H1 (cell line): ENCODE results near the gene KRT1. TPM values are rescaled to one million over a fixed set of nuclear protein-coding genes. Genes with fewer than 3 reads are reported as not detected.

Source experiments
- CTCF ChIA-PET: fragments of 300-600 bp; sonication (Branson Sonifier 250); formaldehyde crosslinking; loops from one replicate; lab custom pipeline; 2021; ENCODE audit not compliant: partially characterized antibody; lab: Charles Lee
- POLR2A ChIA-PET: fragments of 300-600 bp; sonication (Branson Sonifier 250); formaldehyde crosslinking; loops from one replicate; lab custom pipeline; 2021; ENCODE audit warnings: inconsistent platforms; ENCODE audit not compliant: partially characterized antibody; lab: Charles Lee
- DNase-seq, 2 experiments: peaks; one replicate each; pipeline versions ENCODE4 v3.0.0 to v3.0.0-alpha.2; 2010 to 2022; ENCODE audit warnings: low spot score in 2 of 2, low read depth in 1 of 2, mixed read lengths in 1 of 2
- FAIRE-seq: peaks from 2 replicates; lab custom pipeline; 2011; peaks lifted over from hg19 to GRCh38; lab: Jason Lieb, UNC
- H2AFZ ChIP-seq: 2 replicates; pipeline ENCODE4 v1.8.1; 2012; ENCODE audit warnings: low read length, inconsistent platforms
- H2AK5ac ChIP-seq: 2 replicates; pipeline ENCODE4 v1.6.1; 2013; ENCODE audit warnings: low read depth, low read length
- H2BK120ac ChIP-seq: replicated peaks from 2 replicates; pipeline ENCODE3; 2013; ENCODE audit warnings: low read depth, low read length, inconsistent platforms
- H2BK12ac ChIP-seq: 2 replicates; pipeline ENCODE4 v1.6.1; 2013; ENCODE audit warnings: low read depth, low read length
- H2BK15ac ChIP-seq: 2 replicates; pipeline ENCODE4 v1.6.1; 2013; ENCODE audit warnings: low read length
- H2BK20ac ChIP-seq: 2 replicates; pipeline ENCODE4 v1.6.1; 2013; ENCODE audit warnings: low read length
- H2BK5ac ChIP-seq: 2 replicates; pipeline ENCODE4 v1.6.1; 2013; ENCODE audit warnings: low read depth, low read length
- H3K14ac ChIP-seq: 2 replicates; pipeline ENCODE4 v1.6.1; 2013; ENCODE audit warnings: inconsistent platforms; ENCODE audit not compliant: insufficient read length
- H3K18ac ChIP-seq: 2 replicates; pipeline ENCODE4 v1.6.1; 2013; ENCODE audit warnings: low read length; ENCODE audit errors: extremely low read depth
- H3K23ac ChIP-seq: 2 replicates; pipeline ENCODE4 v1.6.1; 2013; ENCODE audit warnings: inconsistent platforms; ENCODE audit not compliant: insufficient read length
- H3K23me2 ChIP-seq: 2 replicates; pipeline ENCODE4 v1.6.1; 2013; ENCODE audit warnings: low read depth, low read length
- H3K27ac ChIP-seq: 2 replicates; pipeline ENCODE4 v1.6.1; 2011; ENCODE audit warnings: low read depth, low read length, inconsistent platforms
- H3K27me3 ChIP-seq, 4 experiments: replicated peaks in 1 of 4; 1 replicate in 1 of 4; 2 replicates in 3 of 4; pipeline versions ENCODE4 v1.6.1 to v1.8.1; 2011 to 2013; ENCODE audit warnings: low read length in 3 of 4, mild to moderate bottlenecking in 3 of 4, inconsistent platforms in 2 of 4, mixed read lengths in 2 of 4, moderate library complexity in 1 of 4; ENCODE audit not compliant: control insufficient read depth in 3 of 4, insufficient read depth in 3 of 4; ENCODE audit errors: extremely low read depth in 1 of 4
- H3K36me3 ChIP-seq, 4 experiments: 2 replicates each; pipeline versions ENCODE4 v1.6.1 to v1.8.1; 2011 to 2013; ENCODE audit warnings: mild to moderate bottlenecking in 4 of 4, low read length in 3 of 4, moderate library complexity in 2 of 4, control low read depth in 1 of 4, inconsistent platforms in 1 of 4; ENCODE audit not compliant: insufficient read depth in 4 of 4, control insufficient read depth in 2 of 4
- H3K4ac ChIP-seq: replicated peaks from 2 replicates; pipeline ENCODE3; 2013; ENCODE audit warnings: low read length, low read depth, mixed read lengths, inconsistent platforms; ENCODE audit not compliant: insufficient read length
- H3K4me1 ChIP-seq, 4 experiments: replicated peaks in 1 of 4; 1 replicate in 1 of 4; 2 replicates in 3 of 4; pipeline versions ENCODE4 v1.6.1 to v1.8.1; 2011 to 2013; ENCODE audit warnings: low read length in 3 of 4, inconsistent platforms in 2 of 4, mixed read lengths in 1 of 4; ENCODE audit not compliant: insufficient read depth in 4 of 4, control insufficient read depth in 3 of 4
- H3K4me2 ChIP-seq, 2 experiments: 2 replicates each; pipeline versions ENCODE4 v1.6.1 to v1.8.1; 2011 to 2013; ENCODE audit warnings: low read depth in 2 of 2, low read length in 2 of 2, control low read depth in 1 of 2, inconsistent platforms in 1 of 2, mild to moderate bottlenecking in 1 of 2; ENCODE audit not compliant: insufficient read depth in 1 of 2
- H3K4me3 ChIP-seq, 4 experiments: fragments of 200-600, 300-600 bp in 1 of 4; sonication (generic), shearing (Covaris generic), sonication (Bioruptor Twin) in 1 of 4; 2 replicates each; pipeline versions ENCODE4 v1.5.1 to v1.8.1; 2011 to 2016; ENCODE audit warnings: low read length in 4 of 4, low read depth in 3 of 4, control low read depth in 2 of 4, inconsistent platforms in 2 of 4, mild to moderate bottlenecking in 2 of 4, mixed read lengths in 1 of 4, moderate library complexity in 1 of 4; ENCODE audit not compliant: insufficient read depth in 2 of 4; ENCODE audit errors: extremely low read depth in 1 of 4
- H3K56ac ChIP-seq: replicated peaks from 2 replicates; pipeline ENCODE3; 2013; ENCODE audit warnings: low read depth, mild to moderate bottlenecking, mixed read lengths, low read length, inconsistent platforms; ENCODE audit not compliant: insufficient read length
- H3K79me1 ChIP-seq: 2 replicates; pipeline ENCODE4 v1.6.1; 2013; ENCODE audit warnings: low read depth, low read length, control low read depth
- H3K79me2 ChIP-seq, 2 experiments: 2 replicates each; pipeline versions ENCODE4 v1.6.1 to v1.8.1; 2012 to 2013; ENCODE audit warnings: low read length in 2 of 2, mild to moderate bottlenecking in 2 of 2, inconsistent platforms in 1 of 2; ENCODE audit not compliant: insufficient read depth in 2 of 2, control insufficient read depth in 1 of 2
- H3K9ac ChIP-seq, 4 experiments: replicated peaks in 1 of 4; 1 replicate in 1 of 4; 2 replicates in 3 of 4; pipeline versions ENCODE4 v1.6.1 to v1.8.1; 2011 to 2013; ENCODE audit warnings: low read depth in 3 of 4, low read length in 3 of 4, control low read depth in 2 of 4, mild to moderate bottlenecking in 2 of 4, moderate library complexity in 2 of 4, inconsistent platforms in 1 of 4; ENCODE audit errors: extremely low read depth in 1 of 4
- H3K9me3 ChIP-seq, 2 experiments: 2 replicates each; pipeline versions ENCODE4 v1.6.1 to v1.8.1; 2012 to 2013; ENCODE audit warnings: mild to moderate bottlenecking in 2 of 2, moderate library complexity in 2 of 2, control low read depth in 1 of 2, inconsistent platforms in 1 of 2, low read depth in 1 of 2, low read length in 1 of 2, mixed read lengths in 1 of 2; ENCODE audit not compliant: insufficient read depth in 2 of 2
- H4K20me1 ChIP-seq, 2 experiments: replicated peaks in 1 of 2; 2 replicates each; pipeline versions ENCODE3 to v1.8.1; 2011 to 2013; ENCODE audit warnings: inconsistent platforms in 2 of 2, low read length in 2 of 2, mild to moderate bottlenecking in 1 of 2; ENCODE audit not compliant: insufficient read depth in 2 of 2, control insufficient read depth in 1 of 2
- H4K5ac ChIP-seq: 2 replicates; pipeline ENCODE4 v1.6.1; 2013; ENCODE audit warnings: low read length, low read depth, mixed read lengths, inconsistent platforms; ENCODE audit not compliant: insufficient read length
- H4K8ac ChIP-seq: 2 replicates; pipeline ENCODE4 v1.8.0; 2013; ENCODE audit warnings: mild to moderate bottlenecking, moderate library complexity, low read length, inconsistent platforms; ENCODE audit not compliant: insufficient read depth; ENCODE audit errors: extremely low read depth
- H4K91ac ChIP-seq: replicated peaks from 2 replicates; pipeline ENCODE3; 2013; ENCODE audit warnings: low read length, mixed read lengths, inconsistent platforms; ENCODE audit not compliant: insufficient read length
- CHD1 ChIP-seq: IDR thresholded peaks from 2 replicates; pipeline ENCODE4 v1.6.1; 2012; ENCODE audit warnings: low read depth, low read length, improper control_type of control experiment
- FOSL1 ChIP-seq: IDR thresholded peaks from 2 replicates; pipeline ENCODE4 v1.6.1; 2011; ENCODE audit warnings: mild to moderate bottlenecking, low read depth, low read length, moderate library complexity; ENCODE audit not compliant: insufficient read depth
- PHF8 ChIP-seq: fragments of 200-600 bp; sonication (generic); conservative IDR thresholded peaks from 2 replicates; pipeline ENCODE4 v1.7.1; 2012; ENCODE audit warnings: low read depth, mild to moderate bottlenecking, inconsistent platforms, low read length, moderate library complexity
- SP1 ChIP-seq: IDR thresholded peaks from 2 replicates; pipeline ENCODE4 v1.6.1; 2011; ENCODE audit warnings: low read depth, low read length
- WGBS, 2 experiments: shearing (Covaris generic) in 1 of 2; methylation state at CpG; one replicate each; pipeline versions ENCODE4 v1.1.6 to v1.1.7; 2013 to 2015; ENCODE audit warnings: low lambda C conversion rate in 2 of 2, mixed read lengths in 2 of 2, inconsistent platforms in 1 of 2, low coverage in 1 of 2, missing lambda C conversion rate in 1 of 2; ENCODE audit not compliant: insufficient replicate concordance in 2 of 2, insufficient coverage in 1 of 2, insufficient read length in 1 of 2; ENCODE audit errors: extremely low coverage in 1 of 2, missing lambda C conversion rate in 1 of 2; 5-methylcytosine and 5-hydroxymethylcytosine counted together
- polyA plus RNA-seq, 7 experiments: library from polyadenylated mRNA; depleted of rRNA in 3 of 7; stranded (reverse) in 5 of 7; unstranded in 2 of 7; fragments of >200 nt in 5 of 7; fragments of 200-250 nt in 2 of 7; gene quantifications; 1 replicate in 5 of 7; 2 replicates in 1 of 7; 4 replicates in 1 of 7; pipeline versions ENCODE4 v1.2.1 to v1.2.3, GENCODE V29; 2011 to 2013; ENCODE audit warnings: missing spikeins in 2 of 7, mixed read lengths in 2 of 7
- total RNA-seq: library from RNA; stranded (reverse); fragmentation: NEBNext Ultra II Directional; extraction: Animal tissue kit (Norgen Biotek cat#: 25700); gene quantifications from 2 replicates; pipeline ENCODE4 v1.2.1, GENCODE V29; 2021
- TF ChIP-seq, protein P1 (sequence below): IDR thresholded peaks from 2 replicates; pipeline ENCODE4 v1.6.1; 2011; ENCODE audit warnings: low read length, improper control_type of control experiment
- TF ChIP-seq, protein P2 (sequence below): IDR thresholded peaks from 2 replicates; pipeline ENCODE4 v1.6.1; 2012; ENCODE audit warnings: inconsistent platforms

Gene KRT1
- total and polyA plus RNA-seq, 2 of the 8 experiments (the other 6 are each of a cell fraction or from before 2014, with no cell fraction given) = not detected

GRCh38 chr12:52694151-52694550 is 13.9 kb upstream of the KRT1 start:
- CTCF ChIA-PET = interaction anchor here (0.8 to 1.3 kb wide), 4 partner anchors 112 to 378 kb away, joined by 3 to 4 read pairs (median 4); no protein-coding TSS in a partner anchor
- TF ChIP-seq PHF8 = no peak
- no peak for TF ChIP-seq CHD1
- TF ChIP-seq SP1 = no peak
- TF ChIP-seq, protein P1, sequence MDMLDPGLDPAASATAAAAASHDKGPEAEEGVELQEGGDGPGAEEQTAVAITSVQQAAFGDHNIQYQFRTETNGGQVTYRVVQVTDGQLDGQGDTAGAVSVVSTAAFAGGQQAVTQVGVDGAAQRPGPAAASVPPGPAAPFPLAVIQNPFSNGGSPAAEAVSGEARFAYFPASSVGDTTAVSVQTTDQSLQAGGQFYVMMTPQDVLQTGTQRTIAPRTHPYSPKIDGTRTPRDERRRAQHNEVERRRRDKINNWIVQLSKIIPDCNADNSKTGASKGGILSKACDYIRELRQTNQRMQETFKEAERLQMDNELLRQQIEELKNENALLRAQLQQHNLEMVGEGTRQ = no peak
- no peak for TF ChIP-seq FOSL1
- TF ChIP-seq, protein P2, sequence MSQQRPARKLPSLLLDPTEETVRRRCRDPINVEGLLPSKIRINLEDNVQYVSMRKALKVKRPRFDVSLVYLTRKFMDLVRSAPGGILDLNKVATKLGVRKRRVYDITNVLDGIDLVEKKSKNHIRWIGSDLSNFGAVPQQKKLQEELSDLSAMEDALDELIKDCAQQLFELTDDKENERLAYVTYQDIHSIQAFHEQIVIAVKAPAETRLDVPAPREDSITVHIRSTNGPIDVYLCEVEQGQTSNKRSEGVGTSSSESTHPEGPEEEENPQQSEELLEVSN = no peak
- TF ChIP-seq, all 59 proteins: peak for 0
- H3K9ac ChIP-seq = no peak overlapping the region
- H4K20me1 ChIP-seq = peaks cover 0 to 2% of the 10 kb centered on the region in 2 experiments
- no peak overlapping the region for H2BK12ac ChIP-seq
- WGBS, 2 experiments = 88% methylated on average over 6 of the region's 6 CpGs; no CpG with 5 or more reads in 1 of the 2 experiments
- no peak overlapping the region for H2BK5ac ChIP-seq
- FAIRE-seq = no peak
- H2AFZ ChIP-seq = no peak overlapping the region
- DNase-seq = no peak
- no peak overlapping the region for H2AK5ac ChIP-seq
- H3K4me3 ChIP-seq = no peak overlapping the region
- H2BK20ac ChIP-seq = no peak overlapping the region
- peaks cover 0 to 9% (median 3%) of the 10 kb centered on the region in 4 experiments; a peak in 3 of 7 replicates for H3K4me1 ChIP-seq
- H3K4me2 ChIP-seq = no peak overlapping the region
- peaks cover 6% of the 10 kb centered on the region; the same call in 1 of the 2 replicates for H3K23me2 ChIP-seq
- POLR2A ChIA-PET = no interaction called here
- no peak overlapping the region for H2BK15ac ChIP-seq
- H4K8ac ChIP-seq = no peak overlapping the region
- H3K36me3 ChIP-seq = no peaks in the 10 kb centered on the region
- H3K9me3 ChIP-seq = no peaks in the 10 kb centered on the region
- no peak overlapping the region for H3K4ac ChIP-seq
- H3K18ac ChIP-seq = no peak overlapping the region
- no peak overlapping the region for H3K23ac ChIP-seq
- H3K79me1 ChIP-seq = no peaks in the 10 kb centered on the region
- no peak overlapping the region for H3K14ac ChIP-seq
- no peak overlapping the region for H3K27ac ChIP-seq
- peaks cover 0 to 30% (median 16%) of the 10 kb centered on the region in 4 experiments; a peak in 6 of 7 replicates for H3K27me3 ChIP-seq
- no peak overlapping the region for H2BK120ac ChIP-seq
- no peak overlapping the region for H4K91ac ChIP-seq
- no peak overlapping the region for H4K5ac ChIP-seq
- no peak overlapping the region for H3K56ac ChIP-seq
- no peaks in the 10 kb centered on the region for H3K79me2 ChIP-seq
